ENCODE results near the gene GOPC. TPM values are rescaled to one million over a fixed set of nuclear protein-coding genes. Genes with fewer than 3 reads are reported as not detected.
"Not testable (repeated sequence)": the region's sequence is repeated elsewhere in the genome, so short reads cannot be mapped to it uniquely, and the experiment has no call there.

The GOPC gene
- total RNA-seq, 1 donor from 2014 or later = 28.6 TPM

DNA sequence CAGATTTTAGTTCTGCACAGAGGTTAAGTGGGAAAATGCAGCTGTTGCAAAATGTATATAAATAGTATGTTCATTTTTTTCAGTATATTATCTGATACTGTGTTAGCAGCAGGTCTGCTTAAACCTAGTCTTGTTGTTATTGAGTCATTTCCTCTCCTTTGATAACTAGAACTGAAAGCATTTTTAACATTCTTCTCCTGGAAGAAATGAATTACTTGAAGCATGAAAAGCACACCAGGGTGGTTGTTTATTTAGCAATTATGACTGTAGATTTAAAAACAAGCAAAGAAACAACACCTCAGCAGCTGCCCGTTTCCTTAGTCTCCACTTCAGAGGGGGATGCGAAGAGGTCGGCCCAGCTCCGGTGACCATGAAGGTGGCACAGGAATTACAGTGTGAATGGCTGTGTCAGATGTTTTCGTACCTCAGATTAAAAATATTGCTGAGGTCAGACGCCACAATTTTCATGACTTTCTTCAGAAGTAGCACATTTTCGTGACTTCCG, 53.5 kb downstream of the GOPC start:
- DNase-seq (ENCODE audit: low spot score) = no peak

GRCh38 chr6:117547688-117548621, 54.4 kb downstream of the GOPC start:
- DNase-seq (ENCODE audit: low spot score) = peak; percentile 55

DNA sequence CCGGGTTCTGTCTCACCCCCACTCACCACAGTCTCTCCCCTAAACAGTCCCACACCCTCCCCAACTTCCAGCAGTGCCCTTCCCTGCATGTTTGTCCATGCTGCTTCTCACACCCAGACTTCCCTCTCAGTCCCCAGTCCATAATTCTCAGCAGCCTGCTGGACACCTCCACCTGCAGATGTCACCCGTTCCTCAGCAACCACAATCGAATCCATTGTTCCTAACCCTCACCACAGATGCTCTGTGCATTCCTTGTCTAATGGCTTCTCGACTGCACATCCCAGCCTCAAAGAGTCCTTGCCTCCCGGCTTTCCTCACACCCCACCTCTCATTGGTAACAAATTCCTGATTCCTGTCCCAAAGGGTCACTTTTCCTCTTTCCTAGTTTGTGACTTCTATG, 55.6 kb downstream of the GOPC start:
- DNase-seq (ENCODE audit: low spot score) = no peak

DNA sequence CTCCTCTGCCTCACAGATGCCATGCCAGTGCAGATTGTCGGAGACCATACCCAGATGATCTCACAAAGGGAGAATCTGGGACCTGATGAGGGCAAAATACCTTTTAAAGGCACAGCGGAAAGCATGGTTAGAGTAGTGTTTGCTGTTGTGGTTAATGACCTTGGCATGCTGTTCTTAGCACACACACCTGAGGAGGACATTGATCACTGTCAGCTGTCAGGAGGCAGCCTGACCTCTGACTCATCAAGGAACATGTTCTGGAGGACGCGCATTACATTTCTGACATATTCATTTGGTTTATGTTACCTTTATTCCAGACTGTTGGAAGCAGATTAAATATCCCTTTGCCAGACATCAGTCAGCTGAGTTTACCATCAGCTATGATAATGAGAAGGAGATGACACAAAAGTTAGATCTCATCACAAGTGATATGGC, 57.1 kb downstream of the GOPC start:
- DNase-seq (ENCODE audit: low spot score) = no peak

- no peak for DNase-seq (ENCODE audit: low spot score)
Measured at GRCh38 chr6:117544716-117545115, 57.6 kb downstream of the GOPC start.

- no peak for DNase-seq (ENCODE audit: low spot score)
Measured at GRCh38 chr6:117542493-117542892, 59.8 kb downstream of the GOPC start.

GRCh38 chr6:117540670-117541069, 61.6 kb downstream of the GOPC start:
- DNase-seq (ENCODE audit: low spot score) = no peak

DNA sequence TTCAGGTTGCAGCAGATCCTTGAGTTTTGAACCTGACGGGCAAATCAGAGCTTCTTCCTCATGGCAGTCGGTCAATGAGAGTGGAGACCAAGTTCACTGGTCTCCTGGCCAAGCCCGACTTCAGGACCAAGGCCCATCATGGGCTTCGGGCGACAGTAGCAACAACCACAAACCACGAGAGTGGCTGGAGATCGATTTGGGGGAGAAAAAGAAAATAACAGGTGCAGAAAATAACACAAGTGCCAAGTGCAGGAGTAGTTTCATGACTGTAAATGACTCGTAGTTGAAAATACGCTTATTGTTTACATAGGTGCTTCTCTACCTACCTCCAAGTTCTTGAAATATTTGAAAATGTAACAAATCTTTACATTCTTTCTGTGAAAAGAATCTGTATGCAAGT, 63.7 kb downstream of the GOPC start:
- DNase-seq (ENCODE audit: low spot score) = no peak

DNA sequence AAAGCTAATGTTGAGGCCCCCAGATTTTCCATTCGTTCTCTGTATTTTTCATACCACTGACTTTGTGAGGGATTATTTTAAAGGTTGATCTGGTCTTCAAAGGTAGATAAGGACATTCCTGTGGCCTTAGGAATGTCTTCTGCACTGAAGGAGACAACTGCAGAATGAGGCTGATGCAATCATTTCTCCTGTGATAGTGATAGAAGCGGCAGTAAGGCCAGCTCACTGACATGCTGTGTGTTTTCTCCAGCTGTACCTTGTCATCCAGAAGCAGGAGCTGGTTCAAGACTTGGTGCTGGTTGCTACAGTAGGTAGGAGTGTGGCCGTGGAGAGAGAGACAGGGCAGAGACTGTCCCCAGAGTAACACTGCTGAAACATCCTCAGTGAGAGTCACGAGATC, 66.0 kb downstream of the GOPC start:
- no peak for DNase-seq (ENCODE audit: low spot score)

DNA sequence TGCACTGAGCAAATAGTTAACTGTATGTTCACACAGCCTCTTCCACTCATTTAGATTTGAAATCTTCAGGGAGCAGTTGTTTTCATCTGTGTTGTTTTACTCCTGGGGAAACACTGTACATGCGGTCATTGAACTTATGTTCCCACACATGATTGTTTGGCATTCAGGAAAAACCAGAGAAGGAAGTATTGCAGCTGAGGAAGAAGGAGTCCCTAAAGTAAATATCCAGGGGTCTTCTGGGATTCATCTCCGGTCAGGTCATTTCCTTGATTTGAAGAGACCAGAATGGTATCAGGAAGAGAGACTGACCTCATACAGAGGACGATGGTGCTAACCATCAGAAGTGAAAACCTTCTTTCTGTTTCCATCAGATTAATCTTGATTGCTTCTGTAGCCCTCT, 67.3 kb downstream of the GOPC start:
- no peak for DNase-seq (ENCODE audit: low spot score)

DNA sequence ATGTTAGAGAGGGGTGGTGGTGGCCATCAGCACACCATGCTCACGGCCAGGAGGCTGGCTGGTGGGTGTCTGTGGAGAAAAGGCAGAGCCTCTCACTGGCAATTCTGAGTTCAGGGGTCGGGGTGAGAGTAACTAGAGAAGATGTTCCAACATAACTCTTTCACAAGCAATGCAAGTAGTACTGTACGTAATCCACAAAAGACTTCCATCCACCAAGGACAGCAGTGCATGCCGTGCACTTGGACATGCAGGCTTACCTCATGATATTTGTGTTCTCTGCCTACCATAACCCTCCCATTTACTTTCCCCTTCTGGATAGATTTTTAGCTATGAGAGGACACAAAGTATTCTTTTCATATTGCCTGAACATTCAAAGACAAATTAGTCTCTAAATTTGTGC, 68.5 kb downstream of the GOPC start:
- DNase-seq (ENCODE audit: low spot score) = no peak

DNA sequence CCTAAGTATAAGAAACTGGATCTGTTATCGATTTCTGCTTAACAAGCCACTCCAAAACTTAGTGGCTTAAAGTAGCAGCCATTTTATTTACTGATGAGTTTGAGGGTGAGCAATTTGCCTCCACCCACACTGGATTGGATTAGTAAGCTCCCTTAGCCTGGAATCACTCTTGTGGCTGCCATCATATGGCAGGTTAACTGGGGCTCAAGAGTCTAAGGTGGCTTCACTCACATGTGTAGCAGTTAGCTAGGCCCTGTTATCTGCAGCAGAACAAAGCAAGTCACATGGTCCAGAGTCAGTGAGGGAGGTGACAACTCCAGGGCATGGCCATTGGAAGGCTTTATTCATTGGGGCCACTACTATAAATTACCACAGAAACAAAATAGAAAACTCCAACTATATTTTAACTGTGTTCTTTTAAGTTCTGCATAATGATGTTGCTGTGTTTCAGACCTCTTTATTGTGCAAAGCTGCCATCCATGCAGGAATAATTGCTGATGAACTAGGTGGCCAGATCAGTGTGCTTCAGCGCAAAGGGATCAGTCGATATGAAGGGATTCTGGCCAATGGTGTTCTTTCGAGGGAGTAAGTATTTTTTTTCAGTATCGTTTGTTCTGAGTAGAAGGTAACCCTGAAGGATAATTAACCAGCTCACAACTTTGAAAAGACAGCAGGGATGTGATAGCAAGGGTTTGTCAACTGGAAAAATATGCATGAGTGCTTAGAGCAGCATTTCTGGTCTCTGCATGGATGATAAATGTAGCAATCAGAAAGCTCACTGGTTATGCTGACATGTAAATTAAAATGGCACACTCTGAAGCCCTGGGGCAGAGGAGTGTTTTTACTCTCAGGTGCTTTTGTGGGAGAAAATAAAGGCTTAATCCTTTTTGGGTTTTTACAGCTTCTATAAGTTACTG, 70.2 kb downstream of the GOPC start:
- DNase-seq (ENCODE audit: low spot score) = no peak

- no peak for DNase-seq (ENCODE audit: low spot score)
Measured at GRCh38 chr6:117531346-117531745, 71.0 kb downstream of the GOPC start.

DNA sequence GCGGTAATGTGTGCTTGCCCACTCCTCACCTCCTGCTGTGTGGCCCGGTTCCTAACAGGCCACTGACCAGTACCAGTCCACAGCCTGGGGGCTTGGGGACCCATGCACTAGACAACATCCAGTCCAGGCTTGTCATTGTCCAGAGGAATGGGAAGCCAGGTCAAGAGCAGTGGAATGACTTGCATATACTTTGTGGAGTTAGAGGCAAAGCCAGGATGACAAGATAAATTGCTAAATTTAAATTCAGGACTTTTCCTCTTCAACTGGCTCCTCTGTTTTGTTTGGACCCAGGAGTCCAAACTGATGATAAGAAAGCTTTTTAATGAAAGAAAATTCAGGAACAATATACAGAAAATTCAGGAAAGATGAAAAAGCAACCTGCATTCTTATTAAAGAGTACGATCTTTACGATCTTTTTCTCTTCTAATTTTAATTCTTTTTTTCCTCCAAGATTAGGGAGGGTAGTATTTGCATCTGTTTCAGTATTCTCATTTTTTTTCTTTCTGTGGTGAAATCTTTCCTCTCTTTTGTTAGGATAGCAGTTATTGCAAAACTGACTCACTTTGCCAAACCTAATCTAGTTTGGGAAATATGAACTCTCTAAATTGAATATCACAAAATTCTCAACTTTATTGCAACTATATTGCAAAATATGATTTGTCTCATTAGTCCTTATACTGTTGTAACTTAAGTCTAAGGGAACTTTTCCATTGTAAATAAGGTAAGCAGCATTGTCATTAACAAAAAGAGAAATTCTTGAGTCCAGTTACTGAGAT, 71.7 kb downstream of the GOPC start:
- no peak for DNase-seq (ENCODE audit: low spot score)

DNA sequence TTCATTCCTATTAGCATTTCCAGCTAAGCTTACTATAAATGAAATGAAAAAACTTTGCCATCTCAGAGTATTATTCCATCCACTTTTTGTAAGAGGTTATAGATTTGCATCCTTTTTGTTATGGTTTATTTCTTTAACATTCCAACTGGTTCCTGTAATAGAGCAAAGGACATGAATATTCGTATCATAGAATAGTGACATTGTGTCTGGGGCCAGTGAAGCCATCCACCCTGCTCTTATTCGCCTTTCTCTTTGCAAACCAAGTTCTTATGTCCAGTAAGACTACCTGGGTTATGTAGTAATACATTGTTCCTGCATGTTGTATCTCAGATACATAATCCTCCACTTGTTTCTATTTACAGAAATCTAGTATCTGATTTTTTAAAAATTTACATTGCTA, 76.7 kb downstream of the GOPC start:
- no peak for DNase-seq (ENCODE audit: low spot score)

DNA sequence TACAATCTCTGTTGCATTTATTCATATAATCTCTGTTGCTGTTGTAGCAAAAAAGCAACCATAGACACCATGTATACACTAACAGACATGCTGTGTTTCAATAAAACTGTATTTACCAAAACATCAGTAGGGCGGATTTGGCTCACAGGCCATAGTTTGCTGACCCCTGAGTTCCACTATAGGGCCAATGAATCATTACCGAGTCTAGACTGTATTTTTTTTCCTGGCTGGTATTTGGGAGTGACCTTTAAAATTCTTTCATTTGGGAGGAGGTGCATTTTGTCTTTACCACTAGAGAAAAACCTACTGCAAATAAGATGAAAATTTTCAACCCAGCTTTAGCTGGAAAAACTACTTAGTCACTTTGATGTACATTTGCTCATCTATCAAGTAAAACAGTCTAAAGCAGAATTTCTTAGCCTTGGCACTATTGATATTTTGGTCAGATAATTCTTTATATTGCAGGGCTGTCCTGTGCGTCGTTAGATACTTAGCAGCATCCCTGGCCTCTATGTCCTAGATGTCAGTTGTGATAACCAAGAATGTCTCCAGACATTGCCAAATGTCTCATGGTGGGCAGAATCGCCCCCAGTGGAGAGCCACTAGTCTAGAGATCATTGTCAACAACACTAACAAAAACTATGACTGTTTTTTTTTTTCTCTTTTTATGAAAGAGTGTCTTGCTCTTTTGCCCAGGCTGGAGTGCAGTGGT, 80.4 kb downstream of the GOPC start:
- DNase-seq (ENCODE audit: low spot score) = no peak

GRCh38 chr6:117520603-117521395, 81.5 kb downstream of the GOPC start:
- DNase-seq (ENCODE audit: low spot score) = no peak

DNA sequence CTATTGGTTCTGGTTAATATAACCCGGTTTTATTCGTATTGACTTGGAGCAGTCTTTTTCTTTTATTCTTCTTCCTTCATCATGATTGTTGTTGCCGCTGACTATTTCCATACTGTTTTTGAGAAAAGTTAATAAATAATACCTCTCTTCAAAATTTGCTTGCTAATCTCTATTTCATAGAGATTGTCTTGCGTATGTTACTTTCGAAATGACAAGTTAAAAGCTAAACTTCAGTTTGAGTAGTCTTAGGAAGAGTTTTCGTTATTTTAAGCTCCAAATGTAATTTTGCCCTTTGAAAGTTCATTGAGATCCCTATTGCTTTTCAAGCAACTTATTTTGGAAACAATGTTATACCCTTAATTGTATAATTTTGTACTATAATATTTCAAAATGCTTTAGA, 83.4 kb downstream of the GOPC start:
- DNase-seq (ENCODE audit: low spot score) = no peak

- not testable (repeated sequence) for DNase-seq (ENCODE audit: low spot score)
Measured at GRCh38 chr6:117517995-117518394, 84.3 kb downstream of the GOPC start.

DNA sequence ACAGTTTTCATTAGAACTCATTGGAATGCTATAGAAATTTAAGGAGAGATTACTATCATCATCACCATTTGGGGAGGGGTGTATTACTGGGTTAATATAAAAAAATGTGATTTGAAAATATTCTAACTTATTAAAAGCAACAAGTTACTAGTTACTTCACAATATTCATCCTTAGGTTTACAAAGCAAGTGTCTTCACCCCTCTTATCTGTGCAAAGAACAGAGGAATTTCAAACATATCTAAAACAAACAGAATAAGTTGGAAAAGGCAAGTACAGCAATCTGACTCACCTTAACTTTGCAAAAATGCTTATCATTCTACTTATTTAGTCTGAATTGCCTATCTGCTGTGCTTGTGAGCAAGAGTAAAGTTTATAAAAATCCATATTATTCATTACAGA, 87.0 kb downstream of the GOPC start:
- DNase-seq (ENCODE audit: low spot score) = no peak

All from ureter (tissue), 1 donor.